ENCODE data around the gene SLC11A1. TPM values are rescaled to one million over a fixed set of nuclear protein-coding genes. Genes with fewer than 3 reads are reported as not detected.

The SLC11A1 gene
- total RNA-seq, 2 donors from 2014 or later: 0.09 to 0.19 TPM

- Mint-ChIP-seq H3K4me1 (no peaks in the 10 kb centered on the region), H3K27ac (no peak overlapping the region), H3K4me3 (no peak overlapping the region), H3K9me3 (no peaks in the 10 kb centered on the region), H3K36me3 (ENCODE audit: low read depth) (no peaks in the 10 kb centered on the region), H3K27me3 (no peaks in the 10 kb centered on the region)
- no peak for ATAC-seq (replicated peaks)
These were observed 39.0 kb downstream of the SLC11A1 start for GRCh38 chr2:218421027-218421426.

- Mint-ChIP-seq H3K4me3 (no peak overlapping the region), H3K27ac (no peak overlapping the region), H3K27me3 (no peaks in the 10 kb centered on the region), H3K4me1 (no peaks in the 10 kb centered on the region), H3K9me3 (no peaks in the 10 kb centered on the region), H3K36me3 (ENCODE audit: low read depth) (no peaks in the 10 kb centered on the region)
- no peak for ATAC-seq (replicated peaks)
These were observed 40.5 kb downstream of the SLC11A1 start for GRCh38 chr2:218422403-218423086.

DNA sequence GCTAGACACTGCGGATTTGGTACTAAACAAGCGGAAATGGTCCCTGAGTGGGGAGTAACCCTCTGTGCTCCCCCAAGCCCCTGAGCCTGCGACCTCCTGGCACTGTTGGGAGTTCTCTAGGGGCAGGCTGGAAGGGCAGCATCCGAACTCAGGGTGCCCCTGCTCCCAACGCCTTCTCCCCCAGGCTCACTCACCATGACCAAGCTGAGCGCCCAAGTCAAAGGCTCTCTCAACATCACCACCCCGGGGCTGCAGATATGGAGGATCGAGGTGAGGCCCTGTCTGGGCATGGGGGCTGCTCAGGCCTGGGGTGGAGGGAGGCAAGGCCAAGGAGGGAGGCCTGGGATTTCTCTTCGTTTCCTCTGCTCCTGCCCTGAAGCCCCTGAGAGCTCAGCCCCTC, 41.5 kb downstream of the SLC11A1 start:
- no peaks in the 10 kb centered on the region for H3K27me3 Mint-ChIP-seq
- no peak overlapping the region for H3K27ac Mint-ChIP-seq
- H3K9me3 Mint-ChIP-seq: no peaks in the 10 kb centered on the region
- H3K4me1 Mint-ChIP-seq: no peaks in the 10 kb centered on the region
- no peak for ATAC-seq (replicated peaks)
- no peak overlapping the region for H3K4me3 Mint-ChIP-seq
- H3K36me3 Mint-ChIP-seq (ENCODE audit: low read depth): no peaks in the 10 kb centered on the region

- Mint-ChIP-seq H3K27me3 (no peaks in the 10 kb centered on the region), H3K27ac (no peak overlapping the region), H3K4me1 (no peaks in the 10 kb centered on the region), H3K9me3 (no peaks in the 10 kb centered on the region), H3K36me3 (ENCODE audit: low read depth) (no peaks in the 10 kb centered on the region), H3K4me3 (no peak overlapping the region)
- no peak for ATAC-seq (replicated peaks)
These were observed 43.5 kb downstream of the SLC11A1 start for GRCh38 chr2:218425531-218425930.

GRCh38 chr2:218427741-218428140, 45.7 kb downstream of the SLC11A1 start:
- no peak for ATAC-seq (replicated peaks)
- H3K36me3 Mint-ChIP-seq (ENCODE audit: low read depth): no peaks in the 10 kb centered on the region
- H3K9me3 Mint-ChIP-seq: no peaks in the 10 kb centered on the region

DNA sequence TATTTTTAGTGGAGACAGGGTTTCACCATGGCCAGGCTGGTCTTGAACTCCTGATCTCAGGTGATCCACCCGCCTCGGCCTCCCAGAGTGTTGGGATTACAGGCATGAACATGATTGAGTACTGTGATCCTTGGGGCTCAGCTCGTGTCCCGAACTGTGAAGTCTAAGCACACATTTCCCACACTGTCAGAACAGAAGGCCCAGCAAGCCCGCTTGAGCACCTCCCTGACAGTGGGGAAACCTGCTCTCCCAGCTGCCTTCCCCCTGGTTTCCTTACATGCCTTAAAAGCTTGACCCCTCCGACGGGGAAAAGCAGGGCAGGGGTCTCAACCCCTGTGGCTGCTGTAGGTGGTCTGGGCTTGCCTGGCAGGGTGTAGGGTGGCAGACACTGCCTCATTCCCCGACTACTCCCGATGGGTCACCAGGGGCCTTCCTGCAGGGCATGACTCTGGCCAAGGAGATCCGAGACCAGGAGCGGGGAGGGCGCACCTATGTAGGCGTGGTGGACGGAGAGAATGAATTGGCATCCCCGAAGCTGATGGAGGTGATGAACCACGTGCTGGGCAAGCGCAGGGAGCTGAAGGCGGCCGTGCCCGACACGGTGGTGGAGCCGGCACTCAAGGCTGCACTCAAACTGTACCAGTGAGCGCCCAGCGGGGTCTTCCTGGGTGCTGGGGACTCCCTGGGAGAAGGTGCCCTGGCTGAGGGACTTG, 46.9 kb downstream of the SLC11A1 start:
- H3K4me3 Mint-ChIP-seq: no peak overlapping the region
- H3K27ac Mint-ChIP-seq: no peak overlapping the region
- ATAC-seq (replicated peaks): no peak
- no peaks in the 10 kb centered on the region for H3K36me3 Mint-ChIP-seq (ENCODE audit: low read depth)
- no peaks in the 10 kb centered on the region for H3K9me3 Mint-ChIP-seq
- H3K27me3 Mint-ChIP-seq: no peaks in the 10 kb centered on the region
- H3K4me1 Mint-ChIP-seq: no peaks in the 10 kb centered on the region

More at GRCh38 chr2:218427741-218428140, 45.7 kb downstream of the SLC11A1 start:
- no peak overlapping the region for H3K4me3 Mint-ChIP-seq
- no peaks in the 10 kb centered on the region for H3K4me1 Mint-ChIP-seq
- no peak overlapping the region for H3K27ac Mint-ChIP-seq
- H3K27me3 Mint-ChIP-seq: no peaks in the 10 kb centered on the region

DNA sequence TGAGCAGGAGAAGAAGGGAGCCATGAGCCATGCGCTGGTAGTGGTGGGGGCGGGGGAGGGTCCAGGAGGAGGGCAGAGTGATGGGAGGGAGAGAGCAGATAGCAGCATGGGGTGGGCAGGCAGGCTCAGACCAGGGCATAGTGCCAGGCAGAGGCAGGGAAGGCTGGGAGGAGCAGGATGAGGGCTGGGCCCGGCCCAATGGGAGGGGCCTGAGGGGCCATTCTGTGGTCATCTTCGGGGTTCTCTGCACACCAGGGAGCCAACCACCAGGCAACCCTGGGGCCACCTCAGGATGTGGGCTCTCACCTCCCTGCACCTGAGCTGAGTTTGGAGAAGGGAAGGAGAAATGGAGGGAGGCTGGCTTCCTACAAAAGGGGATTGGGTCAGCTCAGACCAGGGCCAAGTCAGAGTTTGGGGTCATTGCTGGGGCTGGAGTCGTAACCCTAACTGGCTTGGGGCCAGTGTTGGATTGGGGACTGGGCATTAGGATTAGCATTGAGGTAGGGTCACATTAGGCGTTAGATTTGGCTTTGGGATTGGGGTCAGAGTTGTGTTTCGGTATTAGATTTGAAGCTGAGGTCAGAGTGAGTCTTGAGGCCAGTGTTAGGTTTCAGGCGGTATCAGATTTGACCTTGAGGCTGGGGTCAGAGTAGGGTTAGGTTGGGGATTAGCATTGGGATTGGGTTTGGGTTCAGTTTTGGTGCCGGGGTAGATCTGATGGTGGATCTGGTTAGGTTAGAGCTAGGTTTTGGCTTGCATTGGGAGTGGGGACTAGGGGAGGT, 48.0 kb downstream of the SLC11A1 start:
- no peaks in the 10 kb centered on the region for H3K27me3 Mint-ChIP-seq
- H3K4me3 Mint-ChIP-seq: no peak overlapping the region
- H3K9me3 Mint-ChIP-seq: no peaks in the 10 kb centered on the region
- ATAC-seq (replicated peaks): no peak
- H3K36me3 Mint-ChIP-seq (ENCODE audit: low read depth): no peaks in the 10 kb centered on the region
- no peaks in the 10 kb centered on the region for H3K4me1 Mint-ChIP-seq
- no peak overlapping the region for H3K27ac Mint-ChIP-seq

DNA sequence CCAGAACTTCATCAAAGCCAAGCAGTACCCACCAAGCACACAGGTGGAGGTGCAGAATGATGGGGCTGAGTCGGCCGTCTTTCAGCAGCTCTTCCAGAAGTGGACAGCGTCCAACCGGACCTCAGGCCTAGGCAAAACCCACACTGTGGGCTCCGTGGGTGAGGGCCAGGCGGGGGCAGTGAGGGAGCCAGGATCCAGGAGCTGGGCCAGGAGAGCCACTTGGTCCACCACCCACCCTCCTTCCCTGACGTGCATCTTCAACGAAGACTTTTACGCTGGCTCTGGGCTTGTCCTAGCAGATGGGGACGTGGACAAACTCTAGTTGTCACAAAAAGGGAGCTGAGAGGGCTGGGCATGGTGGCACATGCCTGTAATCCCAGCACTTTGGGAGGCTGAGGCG, 48.6 kb downstream of the SLC11A1 start:
- H3K27me3 Mint-ChIP-seq: no peaks in the 10 kb centered on the region

DNA sequence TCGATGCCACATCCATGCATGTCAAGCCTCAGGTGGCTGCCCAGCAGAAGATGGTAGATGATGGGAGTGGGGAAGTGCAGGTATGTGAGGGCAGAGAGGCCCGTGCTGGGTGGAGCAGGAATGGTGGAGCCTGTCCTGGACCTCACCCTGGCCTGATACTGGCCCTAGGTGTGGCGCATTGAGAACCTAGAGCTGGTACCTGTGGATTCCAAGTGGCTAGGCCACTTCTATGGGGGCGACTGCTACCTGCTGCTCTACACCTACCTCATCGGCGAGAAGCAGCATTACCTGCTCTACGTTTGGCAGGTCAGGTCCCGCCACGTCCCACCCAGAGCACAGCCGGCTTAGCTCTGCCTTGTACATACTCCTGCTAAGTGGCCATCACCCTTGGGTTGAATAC, 49.8 kb downstream of the SLC11A1 start:
- H3K4me3 Mint-ChIP-seq: no peak overlapping the region
- ATAC-seq (replicated peaks): no peak
- H3K9me3 Mint-ChIP-seq: no peaks in the 10 kb centered on the region
- H3K4me1 Mint-ChIP-seq: no peaks in the 10 kb centered on the region
- no peak overlapping the region for H3K27ac Mint-ChIP-seq
- no peaks in the 10 kb centered on the region for H3K27me3 Mint-ChIP-seq
- H3K36me3 Mint-ChIP-seq (ENCODE audit: low read depth): no peaks in the 10 kb centered on the region

More for the DNA sequence above, 48.6 kb downstream of the SLC11A1 start:
- Mint-ChIP-seq H3K27ac (no peak overlapping the region), H3K36me3 (ENCODE audit: low read depth) (no peaks in the 10 kb centered on the region), H3K4me1 (no peaks in the 10 kb centered on the region), H3K4me3 (no peak overlapping the region), H3K9me3 (no peaks in the 10 kb centered on the region)
- ATAC-seq (replicated peaks): no peak

DNA sequence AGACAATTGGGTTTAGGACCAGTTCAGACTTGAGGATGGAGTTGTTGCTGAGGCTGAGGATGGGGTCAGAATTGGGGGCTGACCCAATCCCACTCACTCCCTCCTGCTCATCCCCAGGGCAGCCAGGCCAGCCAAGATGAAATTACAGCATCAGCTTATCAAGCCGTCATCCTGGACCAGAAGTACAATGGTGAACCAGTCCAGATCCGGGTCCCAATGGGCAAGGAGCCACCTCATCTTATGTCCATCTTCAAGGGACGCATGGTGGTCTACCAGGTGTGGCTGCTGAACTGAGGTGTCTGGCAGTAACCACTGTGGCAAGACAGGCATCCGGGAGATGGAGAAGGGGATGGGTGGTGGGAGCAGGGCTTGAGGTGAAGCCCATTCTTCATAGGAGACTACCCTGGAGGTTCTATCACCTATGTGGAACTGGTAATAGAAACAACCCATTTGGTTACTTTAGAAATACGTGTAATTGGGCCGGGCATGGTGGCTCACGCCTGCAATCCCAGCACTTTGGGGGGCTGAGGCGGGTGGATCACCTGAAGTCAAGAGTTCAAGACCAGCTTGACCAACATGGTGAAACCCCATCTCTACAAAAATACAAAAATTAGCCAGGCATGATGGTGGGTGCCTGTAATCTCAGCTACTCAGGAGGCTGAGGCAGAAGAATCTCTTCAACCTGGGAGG, 50.7 kb downstream of the SLC11A1 start:
- Mint-ChIP-seq H3K9me3 (no peaks in the 10 kb centered on the region), H3K4me3 (no peak overlapping the region), H3K36me3 (ENCODE audit: low read depth) (no peaks in the 10 kb centered on the region), H3K27ac (no peak overlapping the region), H3K27me3 (no peaks in the 10 kb centered on the region), H3K4me1 (no peaks in the 10 kb centered on the region)
- ATAC-seq (replicated peaks): no peak

- Mint-ChIP-seq H3K27ac (no peak overlapping the region), H3K4me1 (no peaks in the 10 kb centered on the region), H3K9me3 (no peaks in the 10 kb centered on the region), H3K4me3 (no peak overlapping the region), H3K36me3 (ENCODE audit: low read depth) (no peaks in the 10 kb centered on the region), H3K27me3 (no peaks in the 10 kb centered on the region)
- ATAC-seq (replicated peaks): no peak
These were observed 52.4 kb downstream of the SLC11A1 start for GRCh38 chr2:218434456-218434855.

GRCh38 chr2:218435003-218435982, 53.2 kb downstream of the SLC11A1 start:
- no peaks in the 10 kb centered on the region for H3K4me1 Mint-ChIP-seq
- H3K4me3 Mint-ChIP-seq: no peak overlapping the region
- peak overlapping the region; percentile 2 for H3K27ac Mint-ChIP-seq
- H3K36me3 Mint-ChIP-seq (ENCODE audit: low read depth): no peaks in the 10 kb centered on the region
- no peaks in the 10 kb centered on the region for H3K27me3 Mint-ChIP-seq
- no peak for ATAC-seq (replicated peaks)
- H3K9me3 Mint-ChIP-seq: no peaks in the 10 kb centered on the region

GRCh38 chr2:218436992-218437391, 54.9 kb downstream of the SLC11A1 start:
- H3K4me1 Mint-ChIP-seq: no peaks in the 10 kb centered on the region
- no peaks in the 10 kb centered on the region for H3K27me3 Mint-ChIP-seq
- no peak overlapping the region for H3K4me3 Mint-ChIP-seq
- no peak for ATAC-seq (replicated peaks)
- no peaks in the 10 kb centered on the region for H3K9me3 Mint-ChIP-seq
- no peak overlapping the region for H3K27ac Mint-ChIP-seq
- no peaks in the 10 kb centered on the region for H3K36me3 Mint-ChIP-seq (ENCODE audit: low read depth)

All from activated T-helper 17 cell treated with anti-CD3 and anti-CD28 coated beads, Interleukin-2, amount 50 U/mL, for 72 hours (primary cell).